Measurements from ENCODE around the gene RGMA. TPM values are rescaled to one million over a fixed set of nuclear protein-coding genes. Genes with fewer than 3 reads are reported as not detected.

RGMA gene
- not detected for total RNA-seq
- polyA plus RNA-seq: not detected
- 0 to 0.17 (median 0) reads per million in 6 experiments for total RNA-seq

DNA sequence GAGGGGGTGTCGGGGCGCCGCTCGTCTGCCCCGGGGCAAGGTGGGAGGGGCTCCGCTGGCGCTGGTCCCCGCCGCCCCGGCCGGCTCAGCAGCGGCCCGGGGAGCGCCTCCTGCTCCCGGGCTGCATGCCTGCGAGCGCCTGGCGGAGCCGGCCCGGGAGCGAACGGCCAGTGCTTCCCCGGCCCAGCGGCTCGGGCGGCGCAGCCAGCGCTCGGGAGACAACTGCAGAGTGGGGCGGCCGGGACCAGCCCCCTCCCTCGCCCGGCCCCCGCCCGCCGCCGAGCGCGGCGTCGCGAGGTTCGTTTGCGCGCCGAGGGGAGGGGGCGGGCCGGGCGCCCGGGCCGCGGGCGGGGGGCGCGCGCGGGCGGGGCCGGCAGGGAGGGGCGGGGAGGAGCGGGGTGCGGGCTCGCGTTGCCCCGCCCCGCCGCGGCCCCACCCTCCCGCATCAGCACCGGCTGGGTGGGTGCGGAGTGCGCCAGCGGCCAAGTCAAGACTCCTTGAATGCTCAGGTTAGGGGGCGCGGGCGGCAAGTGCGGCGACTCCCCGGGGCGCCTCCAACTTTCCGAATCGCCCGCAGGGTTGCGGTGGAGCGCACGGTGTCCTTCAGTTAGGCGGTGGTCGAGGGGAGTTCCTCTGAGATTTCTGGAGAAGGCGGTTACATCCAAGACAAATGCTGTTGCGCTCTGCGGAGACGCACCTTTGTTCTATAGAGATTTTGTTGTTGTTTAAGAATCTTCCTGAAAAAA is at the start of gene RGMA:
RGMA (minus strand) TSS at position 231 of the 746 bp plus-strand sequence. CDS start 279 bp downstream, outside the sequence.
- H3K36me3 Mint-ChIP-seq: peaks cover 0 to 5% (median 3%) of the 10 kb centered on the region in 3 donors
- POLR2A ChIA-PET: no interaction called here
- H3K9me3 Mint-ChIP-seq: no peaks in the 10 kb centered on the region
- DNase-seq (no peak), ATAC-seq (peak; percentile 13 to 31)
- peak within 1 kb of the TSS; percentile 73 to 91 (median 86) for H3K4me3 Mint-ChIP-seq
- peaks cover 32 to 66% (median 57%) of the 10 kb centered on the region in 5 donors for H3K27me3 Mint-ChIP-seq
- H3K4me1 Mint-ChIP-seq: peaks cover 8 to 25% (median 17%) of the 10 kb centered on the region in 4 donors
- no peak within 1 kb of the TSS for H3K27ac Mint-ChIP-seq

DNA sequence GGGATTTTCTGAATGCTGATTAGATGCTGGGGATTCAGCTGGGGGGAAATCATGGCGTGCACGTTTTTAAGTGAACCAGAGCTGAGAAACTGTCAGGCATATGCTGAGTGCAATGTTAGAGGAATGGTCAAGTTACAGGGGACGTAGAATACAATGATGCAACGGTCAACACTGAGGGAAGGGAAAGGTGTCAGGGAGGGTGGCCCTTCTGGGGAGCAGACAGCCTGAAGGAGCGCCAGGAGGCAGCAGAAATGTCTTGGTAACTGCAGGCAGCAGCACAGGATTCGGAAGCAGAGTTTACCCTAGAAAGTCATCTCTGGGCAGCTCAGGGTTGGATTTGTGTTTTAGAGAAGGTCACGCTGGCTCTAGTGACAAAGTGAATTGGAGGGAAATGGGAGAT is 47.6 kb upstream of the RGMA start:
- no peak overlapping the region for H3K4me3 Mint-ChIP-seq
- POLR2A ChIA-PET: no interaction called here
- H3K4me1 Mint-ChIP-seq: peaks cover 2 to 12% (median 7%) of the 10 kb centered on the region in 4 donors
- no peaks in the 10 kb centered on the region for H3K9me3 Mint-ChIP-seq
- H3K27ac Mint-ChIP-seq: no peak overlapping the region
- H3K36me3 Mint-ChIP-seq: no peaks in the 10 kb centered on the region
- DNase-seq: no peak
- peaks cover 0 to 4% (median 0%) of the 10 kb centered on the region in 5 donors for H3K27me3 Mint-ChIP-seq
- no peak for ATAC-seq

DNA sequence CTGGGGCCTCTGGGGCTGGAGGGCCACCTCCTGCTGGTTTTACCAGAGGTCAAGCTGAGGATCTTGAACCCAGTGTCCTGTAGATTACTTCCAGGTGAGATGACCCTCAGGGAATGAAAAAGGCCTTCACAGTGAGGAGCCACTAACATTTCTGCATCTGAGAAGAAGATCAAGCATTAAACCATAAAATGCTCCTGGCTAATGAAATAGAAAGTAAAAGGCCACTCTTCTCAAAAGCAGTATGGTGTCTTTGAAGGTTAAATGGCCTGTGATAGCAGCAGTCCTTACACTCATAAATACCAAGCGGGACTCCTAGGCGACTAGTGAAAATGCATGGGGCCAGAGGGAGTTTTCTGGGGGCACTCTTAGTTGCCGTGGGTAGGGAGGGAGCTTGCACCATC is 47.0 kb upstream of the RGMA start:
- POLR2A ChIA-PET: no interaction called here
- ATAC-seq: no peak
- Mint-ChIP-seq H3K27me3 (peaks cover 0 to 4% (median 0%) of the 10 kb centered on the region in 5 donors), H3K4me3 (no peak overlapping the region), H3K27ac (no peak overlapping the region), H3K36me3 (no peaks in the 10 kb centered on the region), H3K4me1 (peaks cover 0 to 8% (median 3%) of the 10 kb centered on the region in 4 donors), H3K9me3 (no peaks in the 10 kb centered on the region)
- no peak for DNase-seq

GRCh38 chr15:93135459-93135858 is 46.4 kb upstream of the RGMA start:
- Mint-ChIP-seq H3K4me3 (no peak overlapping the region), H3K27me3 (peaks cover 0 to 4% (median 0%) of the 10 kb centered on the region in 5 donors), H3K36me3 (no peaks in the 10 kb centered on the region), H3K4me1 (peaks cover 0 to 3% (median under 1%) of the 10 kb centered on the region in 4 donors), H3K9me3 (no peaks in the 10 kb centered on the region), H3K27ac (no peak overlapping the region)
- POLR2A ChIA-PET: no interaction called here
- DNase-seq (no peak), ATAC-seq (no peak)

DNA sequence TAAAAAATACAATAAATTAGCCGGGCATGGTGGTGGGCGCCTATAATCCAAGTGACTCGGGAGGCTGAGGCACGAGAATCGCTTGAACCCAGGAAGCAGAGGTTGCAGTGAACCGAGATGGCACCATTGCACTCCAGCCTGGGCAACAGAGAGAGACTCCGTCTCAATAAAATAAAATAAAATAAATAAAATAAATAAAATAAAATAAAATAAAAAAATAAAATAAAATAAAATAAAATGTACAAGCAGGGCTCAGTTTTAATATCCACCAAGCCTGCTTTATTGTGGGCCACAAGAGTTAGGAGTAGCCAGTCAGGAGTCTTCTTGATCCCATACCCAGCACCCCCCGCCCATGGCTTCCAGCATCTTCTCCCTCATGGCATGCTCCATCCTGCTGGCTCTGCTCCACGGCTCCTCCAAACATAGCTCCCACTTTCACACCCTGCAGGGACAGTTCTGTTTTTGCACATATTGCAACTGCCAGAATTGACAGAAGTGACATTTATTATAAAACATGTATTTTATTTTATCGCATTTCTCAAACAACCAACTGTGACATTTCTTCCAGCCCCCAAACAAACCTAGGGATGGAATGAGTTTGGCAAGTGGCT is 42.6 kb upstream of the RGMA start:
- Mint-ChIP-seq H3K27ac (no peak overlapping the region), H3K4me1 (no peaks in the 10 kb centered on the region), H3K27me3 (peaks cover 0 to 4% (median 0%) of the 10 kb centered on the region in 5 donors), H3K36me3 (no peaks in the 10 kb centered on the region), H3K9me3 (no peaks in the 10 kb centered on the region), H3K4me3 (no peak overlapping the region)
- POLR2A ChIA-PET: no interaction called here
- DNase-seq: no peak
- no peak for ATAC-seq

- ATAC-seq (no peak), DNase-seq (no peak)
- Mint-ChIP-seq H3K4me3 (no peak overlapping the region), H3K27ac (no peak overlapping the region), H3K4me1 (no peaks in the 10 kb centered on the region), H3K36me3 (no peaks in the 10 kb centered on the region), H3K27me3 (peaks cover 0 to 4% (median 0%) of the 10 kb centered on the region in 5 donors), H3K9me3 (no peaks in the 10 kb centered on the region)
- POLR2A ChIA-PET: no interaction called here
Observed at GRCh38 chr15:93129702-93130488, 40.9 kb upstream of the RGMA start.

- no peaks in the 10 kb centered on the region for H3K4me1 Mint-ChIP-seq
- H3K4me3 Mint-ChIP-seq: no peak overlapping the region
- no peak for DNase-seq
- H3K9me3 Mint-ChIP-seq: no peaks in the 10 kb centered on the region
- H3K36me3 Mint-ChIP-seq: no peaks in the 10 kb centered on the region
- no peak for ATAC-seq
- POLR2A ChIA-PET: no interaction called here
- no peak overlapping the region for H3K27ac Mint-ChIP-seq
- peaks cover 0 to 2% (median 0%) of the 10 kb centered on the region in 5 donors for H3K27me3 Mint-ChIP-seq
Observed at GRCh38 chr15:93127286-93127685, 38.3 kb upstream of the RGMA start.

DNA sequence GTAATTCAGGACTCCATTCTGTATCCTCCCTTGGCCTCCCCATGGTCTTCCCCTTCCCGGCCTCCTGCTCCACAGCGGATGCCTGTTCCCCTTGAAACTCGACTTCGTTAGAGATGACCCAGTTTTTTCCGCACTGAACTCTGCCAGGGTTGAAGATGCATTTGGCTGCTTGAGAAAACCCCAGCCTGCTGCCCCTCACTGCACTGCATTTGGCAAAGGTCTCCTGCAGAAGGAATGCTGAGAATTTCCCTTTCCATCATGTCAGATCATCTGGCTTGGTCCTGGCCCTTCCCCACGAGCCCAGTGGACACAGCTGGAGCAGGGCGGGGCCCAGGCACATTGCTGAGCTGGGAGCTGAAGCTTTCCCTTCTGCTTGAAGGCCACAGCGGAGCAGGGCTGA is 37.6 kb upstream of the RGMA start:
- H3K27me3 Mint-ChIP-seq: peaks cover 0 to 2% (median 0%) of the 10 kb centered on the region in 5 donors
- no peak overlapping the region for H3K27ac Mint-ChIP-seq
- H3K36me3 Mint-ChIP-seq: no peaks in the 10 kb centered on the region
- POLR2A ChIA-PET: no interaction called here
- H3K4me1 Mint-ChIP-seq: no peaks in the 10 kb centered on the region
- no peak overlapping the region for H3K4me3 Mint-ChIP-seq
- no peak for DNase-seq
- H3K9me3 Mint-ChIP-seq: no peaks in the 10 kb centered on the region
- no peak for ATAC-seq

GRCh38 chr15:93126148-93126547 is 37.1 kb upstream of the RGMA start:
- ATAC-seq (no peak), DNase-seq (no peak)
- no peaks in the 10 kb centered on the region for H3K9me3 Mint-ChIP-seq
- H3K4me3 Mint-ChIP-seq: no peak overlapping the region
- peaks cover 0 to 2% (median 0%) of the 10 kb centered on the region in 5 donors for H3K27me3 Mint-ChIP-seq
- H3K4me1 Mint-ChIP-seq: no peaks in the 10 kb centered on the region
- H3K27ac Mint-ChIP-seq: no peak overlapping the region
- no peaks in the 10 kb centered on the region for H3K36me3 Mint-ChIP-seq
- POLR2A ChIA-PET: no interaction called here

- no peaks in the 10 kb centered on the region for H3K4me1 Mint-ChIP-seq
- ATAC-seq: no peak
- DNase-seq: no peak
- POLR2A ChIA-PET: no interaction called here
- H3K9me3 Mint-ChIP-seq: no peaks in the 10 kb centered on the region
- H3K27me3 Mint-ChIP-seq: peaks cover 0 to 6% (median 3%) of the 10 kb centered on the region in 5 donors
- peak overlapping the region in 1 of 10 donors; percentile 3 for H3K27ac Mint-ChIP-seq
- no peaks in the 10 kb centered on the region for H3K36me3 Mint-ChIP-seq
- no peak overlapping the region for H3K4me3 Mint-ChIP-seq
Observed at GRCh38 chr15:93124126-93124525, 35.1 kb upstream of the RGMA start.

- DNase-seq: no peak
- H3K36me3 Mint-ChIP-seq: no peaks in the 10 kb centered on the region
- no peak overlapping the region for H3K4me3 Mint-ChIP-seq
- peaks cover 0 to under 1% (median 0%) of the 10 kb centered on the region in 9 donors for H3K9me3 Mint-ChIP-seq
- POLR2A ChIA-PET: no interaction called here
- peaks cover 5 to 14% (median 12%) of the 10 kb centered on the region in 5 donors for H3K27me3 Mint-ChIP-seq
- H3K4me1 Mint-ChIP-seq: no peaks in the 10 kb centered on the region
- no peak overlapping the region for H3K27ac Mint-ChIP-seq
- no peak for ATAC-seq
Observed at GRCh38 chr15:93121973-93122910, 33.2 kb upstream of the RGMA start.

DNA sequence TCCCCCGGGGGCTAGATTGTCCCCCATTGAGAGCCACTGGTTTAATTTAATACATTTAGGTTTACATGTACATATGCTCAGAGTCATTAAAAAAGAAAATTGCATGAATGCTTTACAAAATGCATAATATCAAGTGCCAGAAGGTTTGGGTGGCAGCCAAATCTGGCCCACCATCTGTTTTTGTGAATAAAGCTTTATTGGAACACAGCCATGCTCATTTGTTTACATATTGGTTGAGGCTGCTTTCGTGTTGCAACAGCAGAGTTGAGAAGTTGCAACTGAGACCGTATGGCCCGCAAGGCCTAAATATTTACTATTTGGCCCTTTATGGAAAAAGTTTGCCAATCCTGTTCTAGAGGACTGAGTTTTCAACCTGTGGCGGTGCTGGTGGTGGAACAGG is 32.1 kb upstream of the RGMA start:
- DNase-seq: no peak
- Mint-ChIP-seq H3K4me3 (no peak overlapping the region), H3K27ac (no peak overlapping the region), H3K9me3 (peaks cover 0 to 1% (median 0%) of the 10 kb centered on the region in 9 donors), H3K36me3 (no peaks in the 10 kb centered on the region), H3K27me3 (peaks cover 10 to 21% (median 12%) of the 10 kb centered on the region in 5 donors), H3K4me1 (no peaks in the 10 kb centered on the region)
- ATAC-seq: no peak
- POLR2A ChIA-PET: no interaction called here

All from naive thymus-derived CD8-positive, alpha-beta T cell (primary cell).